Upper lobe of left lung (tissue), 4 donors: Measurements from ENCODE around the gene SMG1.
"Not testable (repeated sequence)": the region's sequence is repeated elsewhere in the genome, so short reads cannot be mapped to it uniquely, and the experiment has no call there.

Experiments used
- CTCF ChIP-seq, 6 experiments: fragments of 450-650 bp in 4 of 6; fragments of 200-600 bp in 2 of 6; sonication (generic) in 2 of 6; IDR thresholded peaks; one replicate each; pipeline ENCODE4 v1.5.1; 2016 to 2019; ENCODE audit warnings: antibody characterized with exemption in 6 of 6
- EP300 ChIP-seq, 4 donors: sonication (generic); formaldehyde crosslinking; IDR thresholded peaks; one replicate each; pipeline ENCODE4 v1.5.1; 2017; ENCODE audit warnings: antibody characterized with exemption in 4 of 4, control low read depth in 2 of 4
- POLR2A ChIP-seq, 4 donors: fragments of 450-650 bp; IDR thresholded peaks; one replicate each; pipeline ENCODE4 v1.5.1; 2016 to 2017; ENCODE audit warnings: antibody characterized with exemption in 4 of 4, mild to moderate bottlenecking in 2 of 4
- POLR2AphosphoS5 ChIP-seq, 2 donors: sonication (generic); formaldehyde crosslinking; IDR thresholded peaks; one replicate each; pipeline ENCODE4 v1.5.1; 2017; ENCODE audit warnings: antibody characterized with exemption in 2 of 2

- TF ChIP-seq CTCF, POLR2A, POLR2AphosphoS5, EP300 (IDR thresholded peaks at IDR 0.05): not testable (repeated sequence)
Measured at GRCh38 chr16:18876301-18876700, 49.9 kb downstream of the SMG1 start.
